Activated CD8-positive, alpha-beta T cell treated with anti-CD3 and anti-CD28 coated beads for 36 hours (primary cell): ENCODE data around the gene FBXW5. TPM values are rescaled to one million over a fixed set of nuclear protein-coding genes. Genes with fewer than 3 reads are reported as not detected.

Experiments
- ATAC-seq: fragments of 200-7000 bp; cut with Tn5 transposase; one replicate; pipeline ENCODE4 v1.10.0; 2021; ENCODE audit warnings: mild to moderate bottlenecking, moderate library complexity
- CTCF ChIA-PET: fragments of 350-600 bp; sonication (Branson Sonifier 250); formaldehyde crosslinking; loops from one replicate; lab custom pipeline; 2021; ENCODE audit warnings: antibody characterized with exemption; lab: Charles Lee
- POLR2A ChIA-PET: fragments of 350-600 bp; sonication (Branson Sonifier 250); formaldehyde crosslinking; loops from one replicate; lab custom pipeline; 2021; ENCODE audit warnings: antibody characterized with exemption; lab: Charles Lee
- DNase-seq: peaks from one replicate; pipeline ENCODE4 v3.0.0-alpha.2; 2020
- H3K27ac Mint-ChIP-seq: one replicate; pipeline ENCODE4 v1.8.0; 2021; ENCODE audit warnings: mild to moderate bottlenecking, mixed read lengths
- H3K27me3 Mint-ChIP-seq: one replicate; pipeline ENCODE4 v1.8.0; 2021; ENCODE audit warnings: mixed read lengths
- H3K36me3 Mint-ChIP-seq: one replicate; pipeline ENCODE4 v1.8.0; 2021; ENCODE audit warnings: low read depth, mixed read lengths
- H3K4me1 Mint-ChIP-seq: one replicate; pipeline ENCODE4 v1.8.0; 2021; ENCODE audit warnings: low read depth, mixed read lengths
- H3K4me3 Mint-ChIP-seq: one replicate; pipeline ENCODE4 v1.8.0; 2021; ENCODE audit warnings: mild to moderate bottlenecking, moderate library complexity, mixed read lengths
- H3K9me3 Mint-ChIP-seq: one replicate; pipeline ENCODE4 v1.8.0; 2021; ENCODE audit warnings: mixed read lengths
- CTCF ChIP-seq: fragments of 200-600 bp; IDR thresholded peaks from one replicate; pipeline ENCODE4 v1.8.0; 2022; ENCODE audit warnings: antibody characterized with exemption, mild to moderate bottlenecking
- intact Hi-C: fragments of 100-400 bp; cut with micrococcal nuclease; formaldehyde crosslinking; loops from one replicate; pipeline ENCODE4 v1.10.0; 2022
- total RNA-seq, 2 experiments: library from RNA; stranded (reverse); gene quantifications; one replicate each; pipeline ENCODE4 v1.2.3, GENCODE V29; 2021

Gene FBXW5
- total RNA-seq, 2 experiments from 2014 or later, result 53.4 to 54.0 TPM

DNA sequence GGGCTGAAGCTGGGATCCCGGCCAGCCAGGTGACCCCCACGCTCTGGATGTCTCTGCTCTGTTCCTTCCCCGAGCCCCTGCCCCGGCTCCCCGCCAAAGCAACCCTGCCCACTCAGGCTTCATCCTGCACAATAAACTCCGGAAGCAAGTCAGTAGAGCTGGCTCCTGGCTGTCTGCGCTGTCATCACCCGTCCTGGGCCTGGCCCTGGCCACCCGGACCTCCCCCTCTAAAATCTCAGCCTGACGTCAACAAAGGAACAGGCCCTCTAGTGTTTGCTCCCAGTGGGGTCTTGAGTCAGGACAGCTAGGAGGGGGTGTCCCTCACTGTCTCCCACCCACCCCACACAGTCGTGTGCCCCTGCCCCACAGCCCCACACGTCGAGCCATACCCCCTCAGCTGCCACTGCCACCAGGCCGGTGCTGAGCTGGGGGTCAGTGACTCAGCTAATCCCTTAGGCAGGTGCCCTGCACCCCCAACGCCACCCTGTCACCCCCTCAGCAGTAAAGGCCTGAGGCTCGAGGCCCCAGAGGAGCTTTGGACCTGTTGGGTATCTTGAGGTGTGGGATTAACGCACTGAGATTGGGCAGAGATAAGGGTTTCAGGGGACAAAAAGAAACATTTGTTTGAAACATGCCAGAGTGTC, 37.2 kb upstream of the FBXW5 start:
- CTCF ChIA-PET, result interaction anchor here (1.4 kb wide), 1 partner anchor 9 kb away, joined by 3 read pairs; no protein-coding TSS in a partner anchor
- DNase-seq, result no peak
- Mint-ChIP-seq H3K4me3 (no peak overlapping the region), H3K36me3 (no peaks in the 10 kb centered on the region), H3K4me1 (peaks cover 2% of the 10 kb centered on the region), H3K27ac (no peak overlapping the region), H3K27me3 (peaks cover 11% of the 10 kb centered on the region), H3K9me3 (no peaks in the 10 kb centered on the region)
- POLR2A ChIA-PET, result interaction anchor here (1.2 kb wide), 1 partner anchor 9 kb away, joined by 3 read pairs; no protein-coding TSS in a partner anchor
- TF ChIP-seq CTCF, result no peak
- intact Hi-C loops, result no loop called here
- ATAC-seq, result no peak

GRCh38 chr9:136980669-136981478, 36.3 kb upstream of the FBXW5 start:
- Mint-ChIP-seq H3K4me3 (no peak overlapping the region), H3K4me1 (peaks cover 8% of the 10 kb centered on the region), H3K9me3 (no peaks in the 10 kb centered on the region), H3K27me3 (peaks cover 7% of the 10 kb centered on the region), H3K36me3 (no peaks in the 10 kb centered on the region), H3K27ac (no peak overlapping the region)
- CTCF ChIA-PET, result no interaction called here
- intact Hi-C loops, result no loop called here
- DNase-seq, result no peak
- TF ChIP-seq CTCF, result no peak
- ATAC-seq, result no peak
- POLR2A ChIA-PET, result interaction anchor here (1.2 kb wide), 1 partner anchor 10 kb away, joined by 3 read pairs; no protein-coding TSS in a partner anchor

- Mint-ChIP-seq H3K4me3 (no peak overlapping the region), H3K36me3 (no peaks in the 10 kb centered on the region), H3K27me3 (peaks cover 5% of the 10 kb centered on the region), H3K27ac (no peak overlapping the region), H3K4me1 (peaks cover 17% of the 10 kb centered on the region), H3K9me3 (no peaks in the 10 kb centered on the region)
- intact Hi-C loops, result no loop called here
- POLR2A ChIA-PET, result no interaction called here
- DNase-seq, result no peak
- CTCF ChIA-PET, result no interaction called here
- no peak for ATAC-seq
- TF ChIP-seq CTCF, result no peak
These were observed 35.4 kb upstream of the FBXW5 start for GRCh38 chr9:136979769-136980587.

- intact Hi-C loops, result no loop called here
- ATAC-seq, result no peak
- Mint-ChIP-seq H3K9me3 (no peaks in the 10 kb centered on the region), H3K4me3 (no peak overlapping the region), H3K36me3 (no peaks in the 10 kb centered on the region), H3K27ac (no peak overlapping the region), H3K4me1 (peaks cover 20% of the 10 kb centered on the region), H3K27me3 (peaks cover 4% of the 10 kb centered on the region)
- DNase-seq, result no peak
- ChIA-PET CTCF (interaction anchor here (1.0 to 4.5 kb wide), 2 partner anchors 27 to 56 kb away, joined by 3 to 24 read pairs; no protein-coding TSS in a partner anchor), POLR2A (interaction anchor here (1.2 kb wide), 1 partner anchor 14 kb away, joined by 3 read pairs; the partner anchor contains the start of gene PAXX)
- no peak for TF ChIP-seq CTCF
These were observed 34.5 kb upstream of the FBXW5 start for GRCh38 chr9:136978865-136979544.
